HG02642 (cell line): Measurements from ENCODE around the gene MCHR1.
A peak's percentile ranks its signal among the peaks of the same experiment; 100 is the strongest.

Source experiments
- ATAC-seq: cut with Tn5 transposase; IDR thresholded peaks from one replicate; pipeline ENCODE4 v1.9.1; 2021; ENCODE audit warnings: mild to moderate bottlenecking; ENCODE audit not compliant: unreplicated experiment, poor library complexity

Gene MCHR1, protein sequence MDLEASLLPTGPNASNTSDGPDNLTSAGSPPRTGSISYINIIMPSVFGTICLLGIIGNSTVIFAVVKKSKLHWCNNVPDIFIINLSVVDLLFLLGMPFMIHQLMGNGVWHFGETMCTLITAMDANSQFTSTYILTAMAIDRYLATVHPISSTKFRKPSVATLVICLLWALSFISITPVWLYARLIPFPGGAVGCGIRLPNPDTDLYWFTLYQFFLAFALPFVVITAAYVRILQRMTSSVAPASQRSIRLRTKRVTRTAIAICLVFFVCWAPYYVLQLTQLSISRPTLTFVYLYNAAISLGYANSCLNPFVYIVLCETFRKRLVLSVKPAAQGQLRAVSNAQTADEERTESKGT

DNA sequence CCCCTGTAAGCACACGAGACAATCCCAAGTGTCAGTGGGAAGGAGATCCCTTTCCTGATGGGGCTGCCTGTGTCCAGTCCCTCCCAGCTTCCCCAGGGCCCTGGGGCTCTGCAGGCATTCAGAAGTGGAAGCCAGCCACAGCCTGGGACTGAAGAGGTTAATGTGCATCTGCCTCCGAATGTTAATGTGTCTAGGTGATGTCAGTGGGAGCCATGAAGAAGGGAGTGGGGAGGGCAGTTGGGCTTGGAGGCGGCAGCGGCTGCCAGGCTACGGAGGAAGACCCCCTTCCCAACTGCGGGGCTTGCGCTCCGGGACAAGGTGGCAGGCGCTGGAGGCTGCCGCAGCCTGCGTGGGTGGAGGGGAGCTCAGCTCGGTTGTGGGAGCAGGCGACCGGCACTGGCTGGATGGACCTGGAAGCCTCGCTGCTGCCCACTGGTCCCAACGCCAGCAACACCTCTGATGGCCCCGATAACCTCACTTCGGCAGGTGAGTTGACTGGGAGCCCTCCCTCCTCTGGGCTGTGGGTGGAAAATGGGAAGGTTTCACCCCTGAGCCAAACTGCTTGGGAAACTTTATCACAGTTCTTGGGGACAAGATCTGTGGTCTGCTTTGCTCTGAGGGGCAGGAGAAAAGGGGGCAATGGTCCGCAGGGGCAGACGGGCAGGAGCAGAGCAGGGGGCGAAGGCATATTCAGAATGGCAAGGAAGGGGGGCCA, at the start of gene MCHR1:
Gene MCHR1 (plus strand): TSS at position 236 of the 715 bp plus-strand sequence. CDS start 169 bp downstream, at position 405.
- no peak for ATAC-seq

DNA sequence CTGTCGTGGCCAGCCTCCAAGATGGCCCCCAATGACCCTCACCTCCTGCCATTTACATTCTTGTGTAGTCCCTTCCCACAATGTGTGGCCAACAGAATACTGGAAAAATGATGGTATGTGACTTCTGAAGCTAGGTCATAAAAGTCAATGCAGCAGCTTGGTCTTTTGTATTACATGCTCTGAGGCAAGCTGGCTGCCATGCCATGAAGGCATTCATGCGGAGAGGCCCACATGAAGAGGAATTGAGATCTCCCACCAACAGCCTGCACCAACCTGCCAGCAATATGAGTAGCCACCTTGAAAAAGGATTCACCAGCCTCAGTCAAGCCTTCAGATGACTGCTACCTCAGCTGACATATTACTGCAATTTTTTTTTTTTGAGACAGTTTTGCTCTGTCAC, 47.4 kb upstream of the MCHR1 start:
- ATAC-seq, result no peak

DNA sequence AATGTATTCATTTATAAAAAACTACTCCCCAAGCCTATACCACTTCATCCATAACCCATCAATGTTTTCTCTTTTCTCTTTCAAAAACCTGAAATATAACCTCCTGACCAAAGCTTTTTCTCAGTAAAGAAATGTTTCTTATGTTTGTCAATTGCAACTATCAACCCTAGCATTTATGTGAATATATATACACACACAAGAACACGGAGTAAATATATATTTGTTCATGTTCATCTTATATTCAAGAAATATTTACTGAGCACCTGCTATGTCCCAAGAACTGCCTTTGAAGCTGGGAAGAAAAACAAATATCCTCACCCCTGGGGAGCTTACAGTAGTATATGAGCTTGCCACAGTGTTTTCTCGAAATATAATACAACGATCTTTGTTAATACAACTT, 46.2 kb upstream of the MCHR1 start:
- ATAC-seq, result no peak

DNA sequence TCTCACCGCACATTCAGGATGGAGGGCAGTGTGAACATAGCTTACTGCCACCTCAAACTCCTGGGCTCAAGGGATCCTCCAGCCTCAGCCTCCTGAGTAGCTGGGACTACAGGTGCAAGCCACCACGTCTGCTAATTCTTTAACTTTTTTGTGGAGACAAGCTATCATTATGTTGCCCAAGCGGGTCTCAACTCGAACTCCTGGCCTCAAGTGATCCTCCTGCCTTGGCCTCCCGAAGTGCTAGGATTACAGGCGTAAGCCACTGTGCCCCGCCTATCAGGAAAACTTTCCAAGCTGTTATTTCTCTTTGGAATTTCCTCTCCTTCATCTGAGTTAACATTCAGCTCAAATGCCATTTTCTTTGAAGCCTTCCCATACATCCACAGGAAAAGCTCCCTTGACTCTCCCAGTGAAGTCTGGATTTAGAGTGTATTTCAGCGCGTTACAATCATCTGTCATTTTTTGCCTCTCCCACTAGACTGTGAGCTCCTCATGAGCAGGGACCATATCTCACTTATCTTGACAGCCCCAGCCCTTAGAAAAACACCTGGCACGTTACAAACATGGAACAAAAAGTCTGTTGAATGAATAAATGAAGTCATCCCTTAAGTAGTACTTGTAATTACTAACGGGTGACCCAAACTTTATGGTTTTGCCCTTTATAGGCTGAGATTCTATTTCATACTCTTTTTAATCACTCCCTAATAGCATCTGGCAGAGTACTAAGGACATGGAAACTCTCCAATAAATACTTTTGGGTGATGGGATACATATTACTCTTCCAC, 45.0 kb upstream of the MCHR1 start:
- no peak for ATAC-seq

DNA sequence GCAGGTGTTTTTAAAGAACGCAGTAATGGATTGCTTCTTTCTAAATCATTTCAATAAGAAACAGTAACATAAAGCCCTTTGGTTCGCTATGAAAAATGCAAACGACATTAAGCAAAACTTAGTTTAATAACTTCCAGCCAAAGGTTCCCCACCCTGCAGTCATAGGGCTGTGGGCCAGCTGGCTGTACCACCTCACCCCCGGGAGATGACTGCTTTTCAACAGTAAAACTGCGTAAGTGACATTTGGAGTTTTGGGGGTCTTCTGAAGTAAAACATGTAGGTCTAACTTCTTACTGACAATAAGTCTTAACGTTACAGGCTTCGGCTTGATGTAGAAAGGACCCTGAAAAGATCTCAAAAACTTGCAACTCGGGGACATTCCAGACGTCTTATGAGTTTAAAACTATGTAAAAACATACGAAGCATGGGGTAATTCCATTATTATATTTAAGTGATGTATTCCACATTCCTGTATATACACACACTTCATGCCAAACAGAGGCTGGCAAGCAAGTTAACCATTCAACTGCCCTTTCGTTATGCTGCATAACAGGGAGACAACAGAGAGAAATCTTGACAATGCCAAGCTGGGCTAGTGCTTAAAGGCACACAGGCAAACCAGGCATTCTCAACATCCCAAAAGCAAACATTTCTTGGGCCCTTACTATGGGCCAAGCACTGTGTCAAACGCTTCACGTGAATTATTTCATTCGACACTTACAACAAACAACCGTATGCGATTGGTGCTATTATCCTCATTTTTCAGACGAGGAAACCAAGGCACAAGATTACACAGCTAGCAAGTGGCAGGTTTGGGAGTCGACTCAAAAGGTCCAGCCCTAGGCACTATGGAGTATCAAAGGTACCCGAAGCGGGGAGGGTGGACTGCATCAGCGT, 44.0 kb upstream of the MCHR1 start:
- no peak for ATAC-seq

DNA sequence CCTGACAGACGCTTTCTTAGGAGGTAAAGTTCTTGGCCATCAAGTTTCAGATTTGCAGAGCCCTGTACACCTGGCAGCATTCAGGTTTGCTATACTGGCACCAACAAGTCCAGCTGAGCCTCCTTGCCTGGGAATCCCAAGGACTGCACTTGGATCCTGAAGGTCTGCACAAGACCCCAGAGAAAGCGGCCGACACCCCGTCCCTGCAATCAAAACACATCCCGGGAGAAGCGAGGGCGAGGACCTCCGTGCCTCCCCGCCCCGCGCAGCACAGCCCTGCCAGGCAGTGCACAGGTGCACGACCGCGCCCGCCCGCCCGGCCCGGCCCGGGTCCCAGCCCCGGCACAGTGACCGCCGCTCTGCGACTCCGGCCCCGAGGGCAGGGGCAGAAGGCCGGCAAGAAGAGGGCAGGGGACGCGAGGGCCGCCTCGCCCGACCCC, 43.3 kb upstream of the MCHR1 start:
- peak; percentile 23 for ATAC-seq

DNA sequence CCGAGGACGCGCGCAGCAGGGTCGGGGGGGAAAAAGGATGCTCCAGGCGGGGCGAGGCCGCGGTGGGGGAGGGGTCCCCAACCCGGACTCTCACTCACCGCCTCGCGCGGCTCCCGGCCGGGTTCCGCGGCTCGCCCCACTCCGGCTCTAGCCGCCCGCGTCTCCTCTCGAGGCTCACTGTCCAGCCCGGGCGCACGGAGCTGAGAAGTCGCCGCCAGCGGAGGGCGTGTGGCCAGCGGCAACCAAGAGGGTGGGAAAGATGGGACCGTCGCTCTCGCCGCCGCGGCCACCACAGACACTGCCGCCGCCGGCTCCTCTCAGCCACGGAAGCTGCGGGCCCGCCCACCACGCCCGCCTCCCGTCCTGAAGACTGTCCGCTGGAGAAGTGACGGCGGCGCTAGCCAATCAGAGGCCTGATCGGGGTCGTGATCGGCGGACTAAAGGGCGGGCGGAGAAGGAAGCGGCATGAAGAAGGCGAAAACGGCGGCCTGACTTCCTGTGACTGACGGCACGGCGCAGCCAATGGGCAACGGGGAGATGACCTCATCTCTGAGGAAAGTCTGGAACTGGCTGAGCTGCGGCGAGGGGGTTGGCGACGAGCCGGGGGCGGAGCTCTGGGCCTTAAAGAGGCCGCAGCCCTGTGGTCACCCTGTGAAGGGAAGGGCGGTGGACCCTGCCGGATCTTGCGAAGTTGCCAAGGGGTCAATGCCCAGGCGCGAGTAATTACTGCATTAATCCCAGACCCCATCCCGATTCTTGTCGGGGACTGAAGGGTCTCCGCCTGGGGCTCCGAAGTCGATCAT, 42.7 kb upstream of the MCHR1 start, which contains the start of gene MRTFA:
Gene MRTFA (minus strand): TSS at position 340 of the 803 bp plus-strand sequence.
- ATAC-seq, result peak; percentile 94

DNA sequence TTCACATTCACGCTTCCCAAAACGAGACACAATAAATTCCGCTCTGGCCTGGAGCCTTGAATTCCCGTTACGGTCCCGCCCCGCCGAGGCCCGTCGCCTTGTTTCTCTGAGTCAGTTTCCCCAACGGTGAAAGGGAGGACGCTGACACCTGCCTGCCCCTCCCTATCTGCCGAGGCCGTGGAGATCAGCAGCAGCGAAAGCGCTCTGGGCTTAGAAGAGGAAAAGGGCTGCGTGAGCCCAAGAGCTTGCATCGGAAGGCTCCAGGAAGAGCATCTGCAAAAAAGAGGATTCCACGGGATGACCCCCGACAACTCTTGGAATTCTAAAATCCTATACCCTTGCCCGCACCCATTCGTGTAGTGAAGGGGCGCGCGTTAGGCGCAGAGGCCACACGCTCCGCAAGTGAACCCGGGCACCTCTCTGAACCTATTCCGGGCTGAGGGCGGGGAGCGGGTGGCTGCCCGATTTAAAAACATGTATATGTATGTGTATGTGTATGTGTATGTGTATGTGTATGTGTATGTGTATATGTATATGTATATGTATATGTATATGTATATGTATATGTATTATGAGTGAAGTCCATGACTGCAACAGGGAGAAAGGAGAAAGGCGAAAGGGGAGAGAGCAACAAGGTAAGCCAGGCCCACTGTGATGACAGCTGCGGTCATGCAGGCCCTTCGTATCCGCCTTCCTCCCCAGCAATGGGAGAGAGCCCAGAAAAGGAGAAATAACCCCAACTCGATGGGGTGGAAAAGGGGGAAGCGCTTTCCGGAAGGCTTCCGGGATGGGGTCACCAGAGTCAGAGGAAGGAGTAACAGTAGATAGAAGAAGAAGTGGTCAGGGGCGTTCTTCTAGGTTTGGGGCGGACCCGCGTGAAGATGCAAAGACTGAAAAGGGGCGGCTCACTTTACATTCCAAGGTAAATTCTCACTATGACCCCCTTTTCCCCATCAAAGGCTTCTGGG, 41.8 kb upstream of the MCHR1 start:
- peak; percentile 11 for ATAC-seq

DNA sequence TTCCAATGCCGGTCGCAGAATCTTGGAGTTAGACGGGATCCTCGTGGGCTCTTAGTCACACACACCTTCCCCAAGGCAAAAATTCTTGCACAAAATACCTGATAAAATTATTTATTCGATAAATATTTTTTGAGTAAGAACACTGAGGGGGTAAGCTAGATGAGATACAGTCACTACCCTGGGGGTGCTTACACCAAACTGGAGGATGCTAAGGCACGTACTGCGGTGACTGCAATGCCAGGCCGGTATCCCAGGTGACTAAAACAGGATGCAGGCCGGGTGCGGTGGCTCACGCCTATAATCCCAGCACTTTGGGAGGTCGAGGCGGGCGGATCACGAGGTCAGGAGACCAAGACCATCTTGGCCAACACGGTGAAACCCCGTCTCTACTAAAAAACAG, 41.0 kb upstream of the MCHR1 start:
- no peak for ATAC-seq

DNA sequence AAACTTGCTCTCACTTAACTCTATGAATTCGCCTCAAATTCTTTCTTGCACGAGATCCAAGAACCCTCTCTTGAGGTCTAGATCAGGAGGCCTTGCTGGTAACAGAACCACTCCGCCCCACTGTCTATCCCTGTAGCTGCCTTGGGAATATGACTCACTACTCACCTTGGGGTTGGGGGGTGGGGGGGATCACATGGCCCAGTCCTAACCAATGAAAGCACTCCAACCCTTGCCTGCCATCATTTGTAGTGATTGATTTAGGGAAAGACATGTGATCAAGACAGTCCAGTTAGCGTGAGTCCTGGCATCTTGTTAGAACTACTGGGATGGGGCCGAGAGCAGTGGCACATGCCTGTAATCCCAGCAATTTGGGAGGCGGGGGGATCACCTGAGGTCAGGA, 38.0 kb upstream of the MCHR1 start:
- no peak for ATAC-seq

DNA sequence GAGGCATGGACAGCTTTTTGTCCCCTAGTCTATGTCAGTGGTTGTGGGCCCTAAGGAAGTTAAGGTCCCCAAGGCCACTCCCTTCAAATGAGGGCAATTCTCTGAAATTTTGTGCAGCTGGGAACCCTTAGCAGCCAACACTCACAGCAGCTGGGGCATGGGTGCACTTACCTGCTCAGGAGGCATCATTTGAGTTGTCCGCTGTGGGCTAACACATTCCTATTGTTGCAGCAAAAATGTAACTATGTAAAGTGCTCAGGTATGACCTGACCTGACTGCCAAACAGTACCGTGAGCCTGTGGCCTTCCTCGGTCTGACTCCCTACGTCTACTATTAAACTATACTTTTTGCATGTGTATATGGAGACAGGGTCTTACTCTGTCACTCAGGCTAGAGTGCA, 37.0 kb upstream of the MCHR1 start:
- no peak for ATAC-seq

DNA sequence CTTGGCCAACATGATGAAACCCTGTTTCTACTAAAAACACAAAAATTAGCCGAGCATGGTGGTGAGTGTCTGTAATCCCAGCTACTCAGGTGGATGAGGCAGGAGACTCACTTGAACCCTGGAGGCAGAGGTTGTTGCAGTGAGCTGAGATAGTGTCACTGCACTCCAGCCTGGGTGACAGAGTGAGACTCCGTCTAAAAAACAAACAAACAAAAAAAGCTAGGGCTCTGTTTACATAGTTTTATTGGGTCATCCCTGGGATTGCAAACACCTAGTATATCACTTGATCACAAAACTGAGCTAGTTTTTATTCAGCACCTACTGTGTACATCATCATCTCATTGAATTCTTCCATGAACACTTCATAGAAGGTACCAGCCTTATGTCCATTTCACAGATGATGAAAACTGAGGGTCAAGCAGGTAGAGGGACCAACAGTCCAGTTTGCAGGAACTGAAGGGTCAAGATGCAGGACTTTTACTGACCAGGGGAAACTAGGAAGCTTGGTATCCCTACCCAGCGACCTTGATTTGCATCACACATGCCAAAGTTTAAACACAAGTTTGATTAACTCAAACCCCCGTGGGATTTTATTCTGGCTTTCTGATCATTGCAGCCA, 33.6 kb upstream of the MCHR1 start:
- no peak for ATAC-seq

DNA sequence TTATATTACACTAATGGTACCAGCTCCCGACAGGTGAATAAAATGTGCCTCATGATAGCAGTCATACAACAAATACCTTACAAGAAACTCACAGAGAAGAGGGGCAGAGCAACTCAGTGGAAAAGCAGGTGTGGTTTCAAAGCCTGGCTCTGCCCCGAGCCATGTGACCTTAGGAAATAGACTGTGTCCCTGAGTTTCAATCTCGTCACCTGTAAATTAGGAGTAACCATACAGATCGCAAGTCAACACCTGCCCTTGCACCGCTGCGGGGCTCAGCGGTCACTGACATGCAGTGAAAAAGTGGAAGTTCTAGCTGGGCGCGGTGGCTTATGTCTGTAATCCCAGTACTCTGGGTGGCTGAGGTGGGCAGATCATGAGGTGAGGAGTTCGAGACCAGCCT, 30.9 kb upstream of the MCHR1 start:
- no peak for ATAC-seq

DNA sequence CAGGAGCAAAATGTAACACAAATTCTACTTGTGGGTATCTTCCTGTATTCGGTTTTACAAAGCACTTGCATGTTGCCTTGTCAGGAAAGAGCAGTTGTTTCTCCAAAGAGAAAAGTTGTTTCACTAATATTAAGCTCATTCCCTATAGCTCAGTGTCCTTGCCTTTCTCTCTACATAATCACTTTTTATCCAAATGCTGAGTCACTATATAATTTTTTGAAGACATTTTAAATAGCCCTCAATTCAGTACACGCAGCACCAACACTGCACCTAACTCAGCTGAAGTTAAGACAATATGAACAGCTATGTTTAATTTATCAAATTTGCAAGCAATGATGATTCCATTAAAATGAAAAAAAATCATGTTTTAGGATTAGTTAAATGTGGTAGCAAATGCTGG, 28.2 kb upstream of the MCHR1 start:
- no peak for ATAC-seq

DNA sequence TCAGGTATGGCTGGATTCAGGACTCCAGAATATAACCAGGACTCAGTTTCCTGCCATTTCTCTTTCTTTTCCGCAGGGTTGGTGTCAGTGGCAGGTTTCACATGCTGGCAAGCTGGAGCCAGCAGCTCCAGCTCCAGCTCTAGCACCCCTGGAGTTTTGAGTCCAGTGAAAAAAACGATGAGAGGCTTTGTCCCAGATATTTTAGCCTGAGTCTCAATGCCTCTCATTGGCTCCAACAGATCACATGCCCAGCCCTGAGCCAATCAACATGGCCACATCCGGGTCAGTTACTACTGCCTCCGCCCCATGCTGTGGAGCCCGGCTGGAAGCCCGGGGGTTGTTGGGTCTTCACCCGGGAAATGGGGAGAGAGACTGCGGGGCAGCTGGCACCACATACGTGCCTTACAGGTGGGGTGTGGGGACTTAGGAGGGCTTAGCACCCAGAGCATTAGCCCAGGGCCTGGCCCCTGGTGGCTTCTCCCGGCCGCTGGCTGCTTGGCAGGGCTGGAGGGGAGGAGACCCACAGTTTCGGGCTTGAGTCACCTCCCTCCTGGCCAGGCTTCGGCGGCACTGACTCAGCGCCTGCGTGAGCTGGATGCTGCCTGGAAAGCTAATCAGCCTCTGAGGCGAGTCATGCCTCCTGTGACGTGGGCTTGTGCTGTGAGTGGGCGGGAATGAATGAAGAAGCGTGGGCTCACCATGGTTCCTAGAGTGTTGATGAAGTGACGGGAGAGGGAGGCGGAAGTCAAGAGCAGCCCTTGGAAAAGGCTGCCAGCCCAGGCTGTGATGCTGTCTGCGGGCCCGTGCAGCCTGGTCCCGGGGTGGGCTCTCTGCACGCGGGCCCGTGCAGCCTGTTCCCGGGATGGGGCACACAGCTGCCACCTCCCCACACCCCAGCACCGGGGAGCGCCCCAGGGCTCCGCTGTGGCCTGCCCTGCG, 27.5 kb upstream of the MCHR1 start:
- ATAC-seq, result peak; percentile 68

DNA sequence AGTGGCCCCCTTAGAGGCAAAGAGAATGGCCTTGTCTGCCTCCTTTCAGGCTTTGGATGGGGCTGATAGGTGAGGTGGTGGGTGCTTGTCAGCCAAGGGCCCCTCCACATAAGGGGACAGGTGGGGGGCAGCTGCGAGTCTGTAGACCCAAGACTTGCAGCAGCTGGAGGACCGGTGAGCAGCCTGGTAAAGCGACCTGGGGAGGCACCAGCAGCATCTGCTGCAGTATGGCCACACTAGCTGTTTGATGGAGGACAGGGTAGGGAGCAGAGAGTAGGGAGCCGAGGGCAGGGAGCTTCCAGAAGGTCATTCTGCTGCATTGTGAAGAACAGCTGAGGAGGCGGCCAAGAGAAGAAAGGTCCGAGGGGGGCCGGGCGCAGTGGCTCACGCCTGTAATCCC, 25.9 kb upstream of the MCHR1 start:
- ATAC-seq, result no peak
